ENCODE results near the gene AFAP1L1.

GRCh38 chr5:149341876-149342275 is 70.2 kb downstream of the AFAP1L1 start:
- no peak for TF ChIP-seq CTCF (IDR thresholded peaks at IDR 0.05)
- no peak for TF ChIP-seq NR3C1 (IDR thresholded peaks at IDR 0.05)
- no peak for TF ChIP-seq ESRRA (IDR thresholded peaks at IDR 0.05; ENCODE audit: borderline replicate concordance, low read length)
- no peak for TF ChIP-seq JUNB (IDR thresholded peaks at IDR 0.05)
- no peak for TF ChIP-seq E2F6 (IDR thresholded peaks at IDR 0.05; ENCODE audit: borderline replicate concordance, low read depth)
- no peak for TF ChIP-seq RCOR1 (IDR thresholded peaks at IDR 0.05; ENCODE audit: low read depth, low read length)
- TF ChIP-seq FOSL2 (IDR thresholded peaks at IDR 0.05): no peak
- TF ChIP-seq FOSL2 (CRISPR knock-in tag; IDR thresholded peaks at IDR 0.05): no peak
- no peak for TF ChIP-seq RARB (CRISPR knock-in tag; IDR thresholded peaks at IDR 0.05)
- no peak for TF ChIP-seq RAD21 (conservative IDR thresholded peaks at IDR 0.05 in 1 of 2, IDR thresholded peaks at IDR 0.05 in 1 of 2)
- TF ChIP-seq RFX5 (IDR thresholded peaks at IDR 0.05): no peak
- TF ChIP-seq MYC (IDR thresholded peaks at IDR 0.05; ENCODE audit: borderline replicate concordance, low read length): no peak
- no peak for TF ChIP-seq CBX2 (IDR thresholded peaks at IDR 0.05; ENCODE audit: borderline replicate concordance, low read depth)
- TF ChIP-seq POLR2A (IDR thresholded peaks at IDR 0.05; ENCODE audit: low read length): no peak
- no peak for TF ChIP-seq SREBF2 (IDR thresholded peaks at IDR 0.05)
